ENCODE data around the gene HEPACAM2.

- TF ChIP-seq POLR2AphosphoS5 (IDR thresholded peaks at IDR 0.05; ENCODE audit: borderline replicate concordance, low read depth, low read length): no peak
- TF ChIP-seq EZH2 (IDR thresholded peaks at IDR 0.05): no peak
Observed at GRCh38 chr7:93196336-93196735, 29.9 kb downstream of the HEPACAM2 start.
